Measurements from ENCODE around the gene INPP5D. TPM values are rescaled to one million over a fixed set of nuclear protein-coding genes. Genes with fewer than 3 reads are reported as not detected.
A peak's percentile ranks its signal among the peaks of the same experiment; 100 is the strongest.

The INPP5D gene
- total RNA-seq, 4 donors from 2014 or later: 7.8 to 40.4 (median 26.1) TPM

DNA sequence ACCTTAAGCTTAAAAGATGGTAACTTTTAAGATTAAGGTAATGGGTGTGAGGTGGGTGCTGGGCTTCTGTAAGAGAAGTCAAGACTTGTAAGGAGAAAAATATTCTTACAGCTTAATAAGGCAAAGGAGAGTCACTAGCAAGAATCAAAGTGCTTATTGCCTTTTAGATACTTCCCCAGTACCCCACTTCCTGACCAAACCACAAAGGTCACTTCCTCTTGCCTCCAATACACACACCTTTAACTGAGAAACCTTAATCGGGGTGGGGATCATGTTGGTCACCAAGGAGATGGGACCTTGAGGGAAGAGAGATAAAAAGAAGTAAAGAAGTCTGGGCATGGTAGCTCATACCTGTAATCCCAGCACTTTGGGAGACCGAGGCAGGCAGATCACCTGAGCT is 180.8 kb downstream of the INPP5D start:
- Histone ChIP-seq H3K36me3 (no peaks in the 10 kb centered on the region), H3K27me3 (no peaks in the 10 kb centered on the region), H3K4me1 (peaks cover 0 to 17% (median 6%) of the 10 kb centered on the region in 4 donors), H3K9me3 (no peaks in the 10 kb centered on the region), H3K4me3 (no peak overlapping the region), H3K27ac (no peak overlapping the region)
- TF ChIP-seq EP300 (IDR thresholded peaks at IDR 0.05; ENCODE audit: low read depth) (no peak), POLR2A (IDR thresholded peaks at IDR 0.05) (no peak), POLR2AphosphoS5 (IDR thresholded peaks at IDR 0.05) (no peak)
- TF ChIP-seq, protein P1, sequence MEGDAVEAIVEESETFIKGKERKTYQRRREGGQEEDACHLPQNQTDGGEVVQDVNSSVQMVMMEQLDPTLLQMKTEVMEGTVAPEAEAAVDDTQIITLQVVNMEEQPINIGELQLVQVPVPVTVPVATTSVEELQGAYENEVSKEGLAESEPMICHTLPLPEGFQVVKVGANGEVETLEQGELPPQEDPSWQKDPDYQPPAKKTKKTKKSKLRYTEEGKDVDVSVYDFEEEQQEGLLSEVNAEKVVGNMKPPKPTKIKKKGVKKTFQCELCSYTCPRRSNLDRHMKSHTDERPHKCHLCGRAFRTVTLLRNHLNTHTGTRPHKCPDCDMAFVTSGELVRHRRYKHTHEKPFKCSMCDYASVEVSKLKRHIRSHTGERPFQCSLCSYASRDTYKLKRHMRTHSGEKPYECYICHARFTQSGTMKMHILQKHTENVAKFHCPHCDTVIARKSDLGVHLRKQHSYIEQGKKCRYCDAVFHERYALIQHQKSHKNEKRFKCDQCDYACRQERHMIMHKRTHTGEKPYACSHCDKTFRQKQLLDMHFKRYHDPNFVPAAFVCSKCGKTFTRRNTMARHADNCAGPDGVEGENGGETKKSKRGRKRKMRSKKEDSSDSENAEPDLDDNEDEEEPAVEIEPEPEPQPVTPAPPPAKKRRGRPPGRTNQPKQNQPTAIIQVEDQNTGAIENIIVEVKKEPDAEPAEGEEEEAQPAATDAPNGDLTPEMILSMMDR (IDR thresholded peaks at IDR 0.05): no peak
- WGBS, 2 donors (ENCODE audit: low coverage in 1 of 2): 43% methylated on average over 2 of the region's 2 CpGs; no CpG with 5 or more reads in 1 of the 2 donors
- in situ Hi-C loops (cut with MboI; ENCODE audit: low pct_ligation_motif_present in 1 of 4, low pct_unique_long_range_greater_than_20kb in 1 of 4, low sequenced_read_pairs in 3 of 4) (loop anchor here in 2 of 4 donors (25.0 kb wide), 1 partner anchor 629 kb away; no protein-coding TSS in a partner anchor), intact Hi-C loops (cut with DNase I; ENCODE audit: low total_unique reads) (loop anchor here (10.0 kb wide), 1 partner anchor 626 kb away; no protein-coding TSS in a partner anchor)
- DNase-seq: no peak

DNA sequence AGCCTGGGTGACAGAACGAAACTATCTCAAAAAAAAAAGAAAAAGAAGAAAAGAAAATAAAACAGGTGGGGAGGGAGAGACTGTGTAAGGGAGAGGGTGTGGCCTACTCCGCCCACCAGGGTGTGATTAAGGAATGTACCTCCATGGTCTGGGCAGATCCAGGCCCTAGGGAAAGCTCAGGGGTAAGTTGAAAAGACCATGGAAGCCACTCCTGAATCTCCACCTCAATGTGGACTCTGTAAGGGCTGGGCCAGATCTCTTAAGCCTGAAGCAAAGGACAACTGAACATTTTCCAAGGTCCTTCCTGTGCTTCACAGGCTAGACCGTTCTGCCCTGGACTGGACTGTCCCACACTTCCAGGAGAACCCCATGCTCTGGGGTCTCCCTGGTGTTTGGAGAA is 181.7 kb downstream of the INPP5D start:
- DNase-seq: peak; percentile 46
- Histone ChIP-seq H3K4me1 (peaks cover 0 to 20% (median 6%) of the 10 kb centered on the region in 4 donors), H3K27ac (peak overlapping the region; percentile 8 to 57 (median 18)), H3K27me3 (no peaks in the 10 kb centered on the region), H3K9me3 (no peaks in the 10 kb centered on the region), H3K36me3 (no peaks in the 10 kb centered on the region), H3K4me3 (no peak overlapping the region)
- WGBS, 2 donors (ENCODE audit: low coverage in 1 of 2): 56 to 74% methylated on average over 2 to 3 of the region's 3 CpGs
- TF ChIP-seq EP300 (IDR thresholded peaks at IDR 0.05; ENCODE audit: low read depth) (no peak), POLR2A (IDR thresholded peaks at IDR 0.05) (no peak), POLR2AphosphoS5 (IDR thresholded peaks at IDR 0.05) (no peak)
- TF ChIP-seq, protein P1 (IDR thresholded peaks at IDR 0.05): no peak
- intact Hi-C loops (cut with DNase I; ENCODE audit: low total_unique reads) (loop anchor here (10.0 kb wide), 1 partner anchor 627 kb away; no protein-coding TSS in a partner anchor), in situ Hi-C loops (cut with MboI; ENCODE audit: low pct_ligation_motif_present in 1 of 4, low pct_unique_long_range_greater_than_20kb in 1 of 4, low sequenced_read_pairs in 3 of 4) (loop anchor here in 2 of 4 donors (25.0 kb wide), 1 partner anchor 630 kb away; no protein-coding TSS in a partner anchor)

DNA sequence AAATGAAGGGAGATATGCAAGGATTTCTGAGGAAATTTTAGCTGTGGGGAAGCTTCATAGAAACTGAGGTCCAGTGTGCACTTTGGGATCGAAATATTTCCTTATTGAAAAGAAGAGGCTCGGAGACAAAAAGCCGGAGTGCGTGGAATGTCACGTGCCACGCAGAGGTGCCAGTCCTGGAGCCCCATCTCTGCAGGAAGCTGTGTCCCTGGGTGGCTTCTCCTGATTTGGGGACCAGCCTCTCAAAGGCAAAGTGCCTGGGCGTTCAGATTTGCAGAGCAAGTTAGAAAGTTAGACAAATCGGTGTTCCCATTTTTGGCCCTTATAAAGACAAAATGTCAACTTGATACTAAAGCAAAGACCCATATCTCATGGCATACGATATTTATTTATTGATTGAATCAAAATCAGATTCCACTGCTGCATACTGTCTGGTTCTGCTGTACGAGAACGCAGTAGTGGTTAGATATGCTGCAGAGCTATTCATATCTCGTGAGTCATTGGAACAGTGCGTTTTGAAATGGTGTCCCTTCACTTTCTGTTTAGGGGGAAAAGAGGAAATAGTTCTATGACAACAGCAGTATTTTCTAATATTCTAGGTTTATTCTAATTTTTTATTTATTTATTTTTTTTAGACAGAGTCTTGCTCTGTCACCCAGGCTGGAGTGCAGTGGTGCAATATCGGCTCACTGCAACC is 182.2 kb downstream of the INPP5D start:
- intact Hi-C loops (cut with DNase I; ENCODE audit: low total_unique reads): loop anchor here (10.0 kb wide), 1 partner anchor 628 kb away; no protein-coding TSS in a partner anchor
- Histone ChIP-seq H3K4me1 (peaks cover 0 to 26% (median 6%) of the 10 kb centered on the region in 4 donors), H3K27me3 (no peaks in the 10 kb centered on the region), H3K4me3 (no peak overlapping the region), H3K36me3 (no peaks in the 10 kb centered on the region), H3K27ac (peak overlapping the region; percentile 8 to 57 (median 18)), H3K9me3 (no peaks in the 10 kb centered on the region)
- in situ Hi-C loops (cut with MboI; ENCODE audit: low pct_ligation_motif_present in 1 of 4, low pct_unique_long_range_greater_than_20kb in 1 of 4, low sequenced_read_pairs in 3 of 4): loop anchor here in 2 of 4 donors (25.0 kb wide), 1 partner anchor 630 kb away; no protein-coding TSS in a partner anchor
- TF ChIP-seq POLR2AphosphoS5 (IDR thresholded peaks at IDR 0.05) (no peak), POLR2A (IDR thresholded peaks at IDR 0.05) (no peak), EP300 (IDR thresholded peaks at IDR 0.05; ENCODE audit: low read depth) (no peak)
- TF ChIP-seq, protein P1 (IDR thresholded peaks at IDR 0.05): no peak
- no peak for DNase-seq
- 71 to 77% methylated on average over 12 to 14 of the region's 14 CpGs for WGBS, 2 donors (ENCODE audit: low coverage in 1 of 2)

GRCh38 chr2:233243348-233243747 is 183.2 kb downstream of the INPP5D start:
- no peaks in the 10 kb centered on the region for H3K9me3 ChIP-seq
- H3K27ac ChIP-seq: no peak overlapping the region
- intact Hi-C loops (cut with DNase I; ENCODE audit: low total_unique reads): loop anchor here (10.0 kb wide), 1 partner anchor 629 kb away; no protein-coding TSS in a partner anchor
- H3K36me3 ChIP-seq: no peaks in the 10 kb centered on the region
- no peaks in the 10 kb centered on the region for H3K27me3 ChIP-seq
- no peak overlapping the region for H3K4me3 ChIP-seq
- WGBS, 2 donors (ENCODE audit: low coverage in 1 of 2): 87 to 100% methylated on average over 1 to 4 of the region's 4 CpGs
- in situ Hi-C loops (cut with MboI; ENCODE audit: low pct_ligation_motif_present in 1 of 4, low pct_unique_long_range_greater_than_20kb in 1 of 4, low sequenced_read_pairs in 3 of 4): loop anchor here in 2 of 4 donors (25.0 kb wide), 1 partner anchor 631 kb away; no protein-coding TSS in a partner anchor
- no peak for DNase-seq
- TF ChIP-seq EP300 (IDR thresholded peaks at IDR 0.05; ENCODE audit: low read depth) (no peak), POLR2AphosphoS5 (IDR thresholded peaks at IDR 0.05) (no peak)
- TF ChIP-seq, protein P1 (IDR thresholded peaks at IDR 0.05): no peak
- peaks cover 0 to 27% (median 6%) of the 10 kb centered on the region in 4 donors for H3K4me1 ChIP-seq

Measured in transverse colon (tissue), 4 donors.